GM12874 (cell line): ENCODE results near the gene PARVB.

Experiments used
- CTCF ChIP-seq: IDR thresholded peaks from 2 replicates; pipeline ENCODE4 v1.5.1; 2011; ENCODE audit warnings: low read depth, mild to moderate bottlenecking, control low read depth, low read length, moderate library complexity; ENCODE audit not compliant: insufficient read depth

Gene PARVB

GRCh38 chr22:44202261-44202789 lies 178.2 kb downstream of the PARVB start:
- TF ChIP-seq CTCF = no peak

- no peak for TF ChIP-seq CTCF
Measured at GRCh38 chr22:44203203-44203602, 179.1 kb downstream of the PARVB start.

- TF ChIP-seq CTCF = no peak
Measured at GRCh38 chr22:44204739-44205515, 180.8 kb downstream of the PARVB start.

- TF ChIP-seq CTCF = no peak
Measured at GRCh38 chr22:44205516-44206329, 181.6 kb downstream of the PARVB start.

- TF ChIP-seq CTCF = no peak
Measured at GRCh38 chr22:44206330-44206645, 182.2 kb downstream of the PARVB start.

- no peak for TF ChIP-seq CTCF
Measured at GRCh38 chr22:44206696-44207095, 182.6 kb downstream of the PARVB start.

GRCh38 chr22:44207173-44207980 lies 183.3 kb downstream of the PARVB start:
- TF ChIP-seq CTCF = no peak
